PC-3 (cell line): Measurements from ENCODE around the gene KLHL6.

Experiments
- CTCF ChIP-seq: fragments of 300-600 bp; sonication (generic); conservative IDR thresholded peaks from 2 replicates; pipeline ENCODE4 v1.5.1; 2017; ENCODE audit warnings: antibody characterized with exemption, low read depth, mild to moderate bottlenecking, low read length
- EZH2 ChIP-seq: fragments of 300-600 bp; sonication (generic); IDR thresholded peaks from one replicate; pipeline ENCODE4 v1.6.1; 2017; ENCODE audit warnings: antibody characterized with exemption, mild to moderate bottlenecking, low read length; ENCODE audit not compliant: unreplicated experiment

DNA sequence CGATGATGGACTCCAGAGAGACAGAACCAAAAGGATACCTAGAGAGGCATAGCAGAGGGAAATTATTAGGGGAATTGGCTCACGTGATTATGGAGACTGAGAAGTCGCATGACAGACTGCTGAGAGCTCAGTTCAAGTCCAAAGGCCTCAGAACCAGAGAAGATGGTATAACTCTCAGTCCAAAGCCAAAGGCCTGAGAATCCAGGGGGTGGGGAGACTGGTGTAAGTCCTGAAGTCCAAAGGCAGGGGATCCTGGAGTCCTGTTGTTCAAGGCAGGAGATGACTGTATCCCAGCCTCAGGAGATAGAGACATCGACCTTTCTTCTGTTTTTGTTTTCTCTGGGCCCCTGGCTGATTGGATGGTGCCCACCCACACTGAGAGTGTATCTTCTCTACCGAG lies 1.2 kb upstream of the KLHL6 start:
- TF ChIP-seq CTCF (no peak), EZH2 (no peak)
